ENCODE data around the gene NIPAL4. TPM values are rescaled to one million over a fixed set of nuclear protein-coding genes. Genes with fewer than 3 reads are reported as not detected.

NIPAL4 gene
- total RNA-seq, 2 experiments from 2014 or later = 0.05 to 0.10 TPM

Other genes starting within 250 kb of the NIPAL4 start
- gene CYFIP2, start 194.1 kb upstream of the NIPAL4 start, total RNA-seq = 100 to 1,000 TPM; 337 to 354 TPM
- 100 to 1,000 TPM; 309 to 313 TPM for gene ADAM19, start 115.6 kb downstream of the NIPAL4 start, total RNA-seq
- gene SOX30, start 192.2 kb downstream of the NIPAL4 start, total RNA-seq = under 1 TPM; 0.18 to 0.33 TPM
- not detected for gene C5orf52, start 211.3 kb downstream of the NIPAL4 start, total RNA-seq

All from activated CD4-positive, alpha-beta memory T cell treated with anti-CD3 and anti-CD28 coated beads, Interleukin-2, amount 10 ng/mL, durations not matched to agents 7 days and 5 days (primary cell).